SW 1271 (cell line): ENCODE data around the gene KCNJ16.
"Not testable (repeated sequence)": the region's sequence is repeated elsewhere in the genome, so short reads cannot be mapped to it uniquely, and the experiment has no call there.

ENCODE experiments used
- DNase-seq, 2 experiments: peaks; one replicate each; lab custom pipeline; 2025; lab: John Stamatoyannopoulos, UW

Gene KCNJ16

DNA sequence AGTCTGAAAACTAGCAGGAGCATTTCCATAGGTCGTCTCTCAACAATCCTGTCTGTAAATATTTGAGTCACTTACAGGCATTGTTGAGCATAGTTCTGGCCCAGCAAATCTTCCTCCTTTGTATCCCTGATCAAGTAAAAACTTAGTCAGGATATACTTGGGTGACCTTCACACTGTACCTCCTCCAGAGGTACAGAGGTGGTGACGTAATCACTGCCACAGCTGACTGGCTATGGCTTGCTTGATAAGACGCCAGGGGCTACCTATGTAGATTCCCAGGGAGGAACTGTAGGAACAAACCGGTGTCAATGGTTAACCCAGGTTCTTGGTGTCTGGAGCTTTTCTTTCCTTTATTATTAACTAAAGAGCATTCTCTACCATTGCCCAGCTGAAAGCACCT lies at the start of gene KCNJ16:
Gene KCNJ16, plus strand, starts transcription at position 270 of the 400 bp plus-strand sequence. CDS start 56,863 bp downstream, outside the sequence.
- no peak for DNase-seq

DNA sequence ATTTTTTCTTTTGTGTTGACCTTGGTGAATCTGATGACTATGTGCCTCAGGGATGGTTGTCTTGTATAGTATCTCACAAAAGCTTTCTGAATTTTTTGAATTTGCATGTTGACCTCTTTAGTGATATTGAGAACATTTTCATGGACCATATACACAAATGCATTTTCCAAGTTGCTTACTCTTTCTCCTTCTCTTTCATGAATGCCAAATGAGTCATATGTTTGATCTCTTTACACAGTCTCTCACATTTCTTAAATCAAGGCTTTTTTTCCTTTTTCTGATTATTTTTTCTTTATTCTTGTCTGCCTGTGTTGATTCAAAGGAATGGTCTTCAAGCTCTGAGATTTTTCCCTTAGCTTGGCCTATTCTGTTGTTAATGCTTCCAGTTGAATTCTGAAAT lies 46.6 kb upstream of the KCNJ16 start:
- DNase-seq = no peak

DNA sequence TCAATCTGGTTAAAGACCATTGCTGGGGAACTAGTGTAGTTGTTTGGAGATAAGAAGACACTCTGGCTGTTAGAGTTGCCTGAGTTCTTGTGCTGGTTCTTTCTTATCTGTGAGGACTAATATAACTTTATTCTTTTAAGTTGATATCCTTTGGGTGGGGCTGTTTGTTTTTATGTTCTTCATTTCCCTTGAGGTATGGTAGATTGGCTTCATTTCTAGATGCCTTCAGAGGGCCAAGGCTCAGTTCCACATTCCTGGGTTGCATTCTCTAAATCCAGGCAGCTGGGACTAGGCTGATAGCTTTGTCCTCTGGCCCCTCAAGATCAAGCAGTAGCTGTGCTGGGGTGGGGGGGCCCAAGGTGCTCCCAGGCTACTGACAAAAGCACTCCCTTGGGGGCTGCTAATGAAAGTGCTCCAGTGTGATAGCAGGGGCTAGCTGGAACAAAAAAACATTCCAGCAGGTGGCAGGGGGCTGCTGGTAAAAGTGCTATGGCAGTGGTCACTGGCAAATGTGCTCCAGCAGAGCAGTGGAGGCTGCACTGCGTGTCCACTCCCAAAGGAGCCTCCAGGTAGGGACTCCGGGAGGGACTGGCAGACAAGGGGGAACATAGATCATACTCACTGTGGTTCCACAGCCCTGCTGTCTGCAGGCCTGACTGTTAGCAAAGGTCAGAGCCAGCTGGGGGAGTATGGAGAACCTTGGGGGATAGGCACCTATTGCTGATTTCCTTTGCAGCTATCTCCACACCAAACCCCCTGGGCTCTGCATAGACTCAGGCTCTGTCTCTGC lies 45.9 kb upstream of the KCNJ16 start:
- no peak for DNase-seq

DNA sequence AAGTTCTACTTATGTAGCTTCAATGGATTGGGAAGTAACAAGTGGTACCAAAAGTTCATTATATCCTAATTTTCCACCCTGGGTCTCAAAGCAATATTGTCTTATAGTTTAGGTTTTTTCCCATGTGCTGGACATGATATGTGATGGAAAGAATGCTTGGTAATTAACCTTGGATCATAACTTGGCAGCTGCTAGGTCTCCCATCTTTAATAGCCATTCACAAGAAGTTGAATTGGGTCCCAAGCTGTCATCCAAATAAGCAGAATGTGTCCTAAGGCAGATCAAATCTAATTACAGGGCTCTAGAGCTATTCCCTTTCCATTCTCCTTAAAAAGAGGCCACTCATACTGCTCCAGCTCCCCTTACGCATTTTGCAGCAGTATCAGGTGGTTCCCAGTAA lies 44.7 kb upstream of the KCNJ16 start:
- DNase-seq = no peak

DNA sequence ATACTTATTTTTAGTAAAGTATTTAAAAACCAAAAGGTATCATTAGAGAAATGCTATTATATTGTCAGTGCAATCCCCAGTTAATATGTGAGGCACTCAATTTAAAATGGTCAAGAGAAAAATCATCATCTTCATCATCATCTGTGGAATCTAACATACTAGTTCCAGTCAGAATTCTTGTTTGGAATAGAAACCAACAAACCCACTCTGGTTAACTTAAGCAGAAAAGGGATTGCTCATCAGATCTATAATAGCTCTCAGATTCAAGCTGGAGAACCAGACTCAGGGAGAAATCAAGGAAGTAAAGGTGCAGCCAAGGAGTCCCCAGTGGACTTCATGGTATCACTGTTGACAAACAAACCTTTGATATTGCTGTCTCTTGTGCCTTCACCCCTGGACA lies 43.7 kb upstream of the KCNJ16 start:
- no peak for DNase-seq

DNA sequence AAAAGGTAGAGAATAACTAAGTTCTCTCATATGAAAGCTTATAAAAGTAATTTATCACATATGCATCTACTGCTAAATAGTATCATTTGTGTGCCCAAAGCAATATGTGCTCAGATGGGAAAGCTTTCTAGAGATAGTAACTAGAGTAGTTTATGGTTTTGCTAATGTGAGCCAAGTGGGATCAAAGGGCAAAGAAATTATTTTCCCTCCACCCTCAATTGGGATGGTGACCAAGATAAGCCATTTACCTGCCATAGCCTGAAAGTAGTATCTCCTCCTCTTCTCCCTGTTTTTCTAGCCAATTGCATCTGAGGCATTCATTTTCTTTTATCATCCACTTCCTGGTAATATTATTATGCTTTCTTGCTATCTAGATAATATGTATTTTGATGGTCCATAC lies 41.9 kb upstream of the KCNJ16 start:
- DNase-seq = no peak

DNA sequence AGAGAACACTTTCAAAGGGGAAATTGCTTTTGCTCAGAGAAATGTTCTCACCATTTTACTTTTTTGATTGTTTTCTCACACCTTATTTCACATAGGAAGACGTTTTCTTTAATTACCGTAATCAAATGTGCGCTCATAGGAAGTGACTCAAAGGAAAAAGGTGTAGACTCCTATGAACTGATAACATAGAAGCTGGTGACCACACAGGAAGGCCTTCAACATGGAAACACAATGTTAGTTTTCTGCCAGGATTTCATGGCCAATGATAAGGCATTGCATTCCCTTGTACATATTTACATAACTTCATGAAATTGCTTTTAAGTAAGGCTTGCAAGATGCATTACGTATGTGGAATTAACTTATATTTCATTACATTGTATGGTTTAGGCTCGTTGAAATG lies 40.9 kb upstream of the KCNJ16 start:
- DNase-seq = no peak

DNA sequence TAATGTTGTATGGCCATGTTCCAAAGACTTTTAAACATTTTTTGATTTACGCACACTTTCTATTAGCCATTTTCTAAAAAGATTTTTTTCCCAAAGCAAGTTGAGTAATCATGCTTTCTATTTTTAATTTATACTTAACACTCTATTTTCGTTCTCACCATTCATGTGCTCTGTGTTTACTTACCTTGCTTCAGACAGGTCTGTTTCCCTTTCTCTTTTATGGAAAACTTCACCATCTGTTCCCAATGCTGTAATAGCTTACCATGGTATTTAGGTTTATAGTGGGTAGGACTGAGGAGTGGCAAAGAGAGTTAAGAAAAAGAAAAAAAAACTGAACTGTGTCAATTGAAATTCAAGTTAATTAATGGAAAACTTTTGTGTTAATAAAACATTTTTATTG lies 37.5 kb upstream of the KCNJ16 start:
- DNase-seq = no peak

DNA sequence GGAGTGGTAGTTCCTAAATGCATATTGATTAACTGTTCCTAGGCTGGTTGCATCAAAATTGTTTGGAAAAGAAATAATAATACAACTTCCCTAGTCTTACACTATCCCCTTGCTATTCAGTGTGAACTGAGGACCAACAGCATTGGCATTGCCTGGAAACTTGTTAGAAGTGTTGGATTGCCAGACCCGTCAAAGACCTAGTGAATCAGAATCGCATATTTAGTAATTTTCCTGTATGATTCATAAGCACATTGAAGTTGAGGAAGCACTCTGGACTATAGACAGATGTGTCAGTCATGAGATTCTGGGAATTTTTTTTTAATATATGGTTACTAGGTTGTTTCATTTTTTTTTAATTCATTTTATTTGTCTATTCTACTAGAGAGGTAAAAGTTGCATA lies 34.7 kb upstream of the KCNJ16 start:
- no peak for DNase-seq

DNA sequence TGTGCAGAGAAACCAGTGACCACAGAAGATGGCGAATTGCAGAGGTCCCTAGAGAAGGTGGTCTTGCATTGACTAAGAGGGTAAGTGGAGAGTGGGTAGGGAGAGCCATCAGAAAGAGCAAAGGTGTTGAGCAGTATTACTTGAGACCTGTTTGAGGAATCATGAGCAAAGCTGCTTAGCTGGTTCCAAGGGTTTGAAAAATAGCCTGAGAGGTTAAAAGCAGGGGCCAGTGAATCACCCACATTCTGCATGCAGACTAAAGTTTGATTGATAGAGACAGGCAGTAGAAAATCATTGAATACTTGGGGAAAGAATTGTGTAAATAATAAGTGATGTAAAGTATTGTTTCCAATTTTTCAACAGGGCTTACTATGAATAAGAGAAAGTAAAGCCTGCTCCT lies 34.0 kb upstream of the KCNJ16 start:
- DNase-seq = no peak

DNA sequence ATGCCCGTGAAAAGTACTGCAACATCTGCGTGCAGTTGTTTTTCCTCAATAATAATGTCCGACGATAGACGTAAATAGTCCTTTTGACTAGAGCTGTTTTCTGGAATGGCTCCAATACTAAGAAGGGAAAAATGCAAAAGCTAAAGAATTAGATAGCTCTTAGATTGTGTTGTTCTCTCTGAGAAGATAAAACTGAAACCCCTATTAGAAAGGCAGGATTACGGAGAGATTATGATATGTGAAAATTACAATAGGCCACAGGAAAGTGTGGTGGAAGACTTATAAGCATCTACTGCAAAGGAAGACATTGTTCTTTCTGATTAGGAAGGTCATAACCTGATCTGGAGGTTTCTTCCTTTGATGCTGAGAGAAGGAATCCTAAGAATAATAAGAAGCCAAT lies 33.5 kb upstream of the KCNJ16 start:
- DNase-seq = no peak

DNA sequence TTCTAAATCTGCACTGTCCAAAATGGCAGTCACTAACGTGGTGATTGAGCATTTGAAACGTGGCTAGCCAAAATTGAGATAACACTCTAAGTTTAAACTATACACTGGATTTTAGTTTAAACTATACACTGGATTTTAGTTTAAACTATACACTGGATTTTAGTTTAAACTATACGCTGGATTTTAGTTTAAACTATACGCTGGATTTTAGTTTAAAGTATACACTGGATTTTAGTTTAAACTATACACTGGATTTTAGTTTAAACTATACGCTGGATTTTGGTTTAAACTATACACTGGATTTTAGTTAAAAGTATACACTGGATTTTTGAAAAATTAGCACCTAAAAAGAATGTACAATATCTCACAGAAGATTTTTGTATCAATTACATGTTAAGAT lies 29.2 kb upstream of the KCNJ16 start:
- not testable (repeated sequence) for DNase-seq

DNA sequence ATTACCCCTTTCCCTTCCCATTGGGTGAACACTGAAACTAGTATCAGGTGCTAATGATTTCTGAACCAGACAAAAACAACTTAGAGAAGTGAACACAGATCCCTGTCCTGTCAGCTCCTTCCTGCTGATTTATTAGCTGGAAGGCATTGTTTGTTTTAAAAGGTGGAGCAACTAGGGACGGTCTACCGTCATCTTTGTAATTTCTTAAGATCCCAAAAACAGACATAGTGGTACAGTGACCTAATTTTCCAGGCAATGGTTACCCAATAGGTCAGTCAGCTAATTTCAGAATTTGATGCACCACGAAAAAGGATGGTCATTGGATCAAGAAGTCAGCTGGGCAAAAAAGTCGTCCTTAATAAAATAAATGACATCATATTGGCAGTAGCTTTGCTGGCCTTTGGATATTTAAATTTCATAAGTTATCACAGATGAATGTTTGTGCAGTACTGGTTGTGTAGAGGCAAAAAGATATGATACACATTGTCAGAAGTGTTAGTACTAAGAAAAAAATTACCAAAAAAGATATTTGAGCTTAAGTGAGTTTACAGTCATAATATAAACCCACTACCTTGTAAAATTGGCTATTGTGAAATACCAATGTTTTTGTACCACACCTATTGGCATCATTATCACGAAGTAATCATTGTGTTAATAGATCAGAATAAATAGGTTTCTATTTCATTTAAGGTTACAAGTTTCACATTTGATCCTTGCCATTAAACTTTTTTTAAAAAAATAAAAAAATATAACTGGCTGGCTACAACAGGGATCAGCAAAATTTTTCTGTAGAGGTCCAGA lies 27.2 kb upstream of the KCNJ16 start:
- no peak for DNase-seq

DNA sequence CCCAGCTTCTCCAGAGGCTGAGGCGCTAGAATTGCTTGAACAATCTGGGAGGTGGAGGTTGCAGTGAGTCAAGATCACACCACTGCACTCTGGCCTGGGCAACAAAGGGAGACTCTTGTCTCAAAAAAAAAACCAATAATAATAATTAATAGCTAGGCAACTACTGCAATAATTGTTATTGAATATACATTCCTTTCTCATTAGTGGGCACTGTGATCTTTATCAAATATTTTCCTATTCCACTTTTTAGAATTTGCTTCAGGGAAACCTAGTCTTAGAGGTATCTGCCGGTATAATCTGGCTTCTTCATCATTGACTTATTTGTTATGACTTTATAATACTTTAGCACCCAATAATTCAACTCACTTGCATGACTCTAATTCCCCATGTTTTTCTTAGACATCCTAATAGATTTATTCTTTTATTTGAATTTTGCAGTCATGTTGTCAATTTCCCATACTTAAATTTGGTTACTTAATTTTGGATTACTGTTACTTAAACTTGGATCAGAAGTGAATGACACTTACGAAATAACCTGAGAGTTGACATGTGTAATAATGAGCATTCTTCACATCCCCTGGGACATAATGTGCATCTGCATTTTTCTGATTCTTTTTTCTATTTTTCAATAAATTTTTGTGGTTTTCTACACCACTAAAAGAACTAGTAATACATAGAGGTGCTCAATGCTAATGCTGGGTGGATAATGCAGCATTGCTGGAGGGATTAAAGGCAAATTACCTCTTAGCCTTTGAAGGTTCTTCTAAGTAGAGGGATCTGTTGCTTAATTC lies 25.0 kb upstream of the KCNJ16 start:
- DNase-seq = no peak

DNA sequence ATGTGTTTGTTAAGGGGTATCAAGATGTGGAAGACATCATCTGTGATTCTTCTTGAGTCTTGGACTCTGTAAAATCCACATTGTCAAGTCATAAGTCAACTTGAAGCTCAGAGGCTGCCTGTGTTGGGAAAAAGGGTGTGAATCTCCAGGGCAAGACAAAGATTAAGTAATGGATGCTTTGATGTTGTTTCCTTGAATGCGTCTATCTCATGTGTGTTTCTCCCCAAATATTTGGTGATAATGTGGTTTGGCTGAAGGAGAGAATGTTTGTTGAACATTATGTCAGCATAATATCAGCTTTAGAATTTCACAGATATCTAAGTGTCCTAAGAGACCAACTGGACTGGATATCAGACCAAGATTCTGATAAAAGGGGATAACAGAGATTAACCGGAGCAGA lies 24.1 kb upstream of the KCNJ16 start:
- no peak for DNase-seq

DNA sequence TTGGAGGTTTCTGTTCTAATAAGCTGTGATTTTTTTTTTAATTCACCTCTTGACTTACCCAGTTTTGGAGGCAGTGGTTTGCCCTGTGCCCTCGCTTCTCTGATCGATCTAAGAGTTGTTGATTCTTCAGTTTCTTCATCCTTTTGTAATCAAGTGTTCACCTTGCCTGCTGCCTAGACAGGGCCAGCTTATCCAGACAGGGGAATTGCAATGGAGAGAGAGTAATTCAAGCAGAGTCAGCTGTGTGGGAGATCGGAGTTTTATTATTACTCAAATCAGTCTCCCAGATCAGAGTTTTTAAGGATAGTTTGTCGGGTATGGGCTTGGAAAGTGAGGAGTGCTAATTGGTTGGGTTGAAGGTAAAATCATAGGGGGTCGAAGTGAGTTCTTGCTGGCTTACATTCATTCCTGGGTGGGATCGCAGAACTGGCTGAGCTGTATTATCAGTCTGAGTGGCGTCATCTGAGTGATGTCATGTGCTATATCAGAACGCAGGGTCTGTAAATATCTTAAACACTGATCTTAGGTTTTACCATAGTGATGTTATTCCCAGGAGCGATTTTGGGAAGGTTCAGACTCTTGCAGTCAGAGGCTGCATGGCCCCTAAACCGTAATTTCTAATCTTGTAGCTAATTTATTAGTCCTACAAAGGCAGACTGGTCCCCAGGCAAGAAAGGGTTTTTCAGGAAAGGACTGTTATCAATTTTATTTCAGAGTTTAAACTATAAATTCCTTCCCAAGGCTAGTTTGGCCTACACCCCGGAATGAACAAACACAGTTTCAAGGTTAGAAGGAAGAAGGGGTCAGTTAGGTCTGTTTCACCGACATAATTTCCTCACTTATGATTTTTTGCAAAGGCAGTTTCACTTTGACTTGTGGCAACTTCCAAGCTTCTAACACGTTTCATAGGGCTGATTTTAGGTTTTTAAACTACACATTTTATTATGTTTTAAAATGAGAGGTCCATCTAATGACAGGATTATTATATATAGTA lies 21.5 kb upstream of the KCNJ16 start:
- DNase-seq = no peak

DNA sequence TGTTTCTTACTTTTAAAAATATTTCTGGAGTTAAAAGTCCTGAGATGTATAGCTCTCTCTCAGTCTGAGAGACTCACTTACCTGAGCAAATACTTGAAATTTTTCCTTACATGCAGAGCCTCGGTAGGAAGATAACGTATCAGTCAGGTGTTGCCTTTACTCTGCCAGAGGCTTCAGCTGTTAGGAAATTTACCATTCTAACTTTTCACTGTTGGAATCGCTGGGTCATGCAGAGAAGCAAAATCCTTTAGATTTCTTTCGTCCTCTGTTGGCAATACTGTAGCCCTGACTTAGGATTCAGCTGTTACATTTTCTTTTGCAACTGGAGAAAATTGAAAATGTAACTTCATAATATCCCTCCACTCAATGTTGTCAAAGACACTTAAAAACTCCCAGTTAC lies 20.0 kb upstream of the KCNJ16 start:
- no peak for DNase-seq

DNA sequence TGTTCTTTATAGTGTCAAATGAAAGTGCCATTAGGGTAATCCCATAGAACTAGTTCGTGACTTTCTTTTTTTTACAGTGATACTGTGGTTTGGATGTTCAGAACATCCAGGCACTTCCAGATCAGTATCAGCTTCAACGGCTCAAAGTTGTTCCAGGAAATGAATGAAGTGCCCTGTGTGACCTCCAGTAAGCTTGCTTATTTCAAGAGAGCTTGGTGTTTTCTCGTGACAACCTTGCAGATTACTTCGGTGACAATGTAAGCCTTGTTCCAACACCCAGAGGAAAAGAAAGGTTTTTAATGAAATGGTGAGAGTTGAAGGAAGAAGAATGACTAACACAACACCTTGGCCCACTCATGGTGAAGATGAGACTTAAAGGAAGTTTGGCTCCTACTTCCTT lies 16.0 kb upstream of the KCNJ16 start:
- no peak for DNase-seq

DNA sequence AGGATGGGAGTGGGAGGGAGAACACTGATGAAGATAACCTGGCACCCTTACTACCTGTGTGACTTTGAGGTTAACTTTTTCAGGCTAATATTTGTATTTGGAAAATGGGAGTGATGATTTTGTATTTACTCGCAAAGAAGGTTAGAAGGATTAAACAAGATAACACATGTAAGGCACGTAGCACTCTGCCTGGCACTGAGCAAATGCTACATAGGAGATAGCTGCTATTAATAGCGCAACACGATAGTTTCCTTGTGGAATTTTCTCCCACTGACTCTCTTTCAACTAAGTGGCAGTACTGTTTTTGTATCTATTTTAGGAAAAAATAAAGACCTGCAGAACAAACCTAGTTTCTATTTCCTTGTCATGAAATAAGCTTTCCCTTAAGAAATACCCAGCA lies 15.4 kb upstream of the KCNJ16 start:
- DNase-seq = no peak

DNA sequence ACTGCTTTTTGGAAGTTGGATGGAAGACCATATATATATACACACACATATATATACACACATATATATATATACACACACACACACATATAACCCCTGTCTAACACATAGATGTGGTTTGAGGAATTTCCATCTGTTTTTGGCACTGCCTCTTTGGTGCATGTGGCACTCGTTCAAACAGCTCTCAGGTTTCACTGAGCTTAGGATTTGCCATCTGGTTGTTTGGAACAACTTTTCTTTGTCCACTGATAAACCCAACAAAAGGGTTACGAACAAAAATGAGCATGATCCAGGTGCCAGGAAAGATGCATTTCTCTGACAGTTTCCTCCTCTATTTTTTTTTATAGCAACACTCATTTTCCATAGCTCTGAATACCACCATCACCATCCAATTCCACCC lies 14.6 kb upstream of the KCNJ16 start:
- DNase-seq = no peak

DNA sequence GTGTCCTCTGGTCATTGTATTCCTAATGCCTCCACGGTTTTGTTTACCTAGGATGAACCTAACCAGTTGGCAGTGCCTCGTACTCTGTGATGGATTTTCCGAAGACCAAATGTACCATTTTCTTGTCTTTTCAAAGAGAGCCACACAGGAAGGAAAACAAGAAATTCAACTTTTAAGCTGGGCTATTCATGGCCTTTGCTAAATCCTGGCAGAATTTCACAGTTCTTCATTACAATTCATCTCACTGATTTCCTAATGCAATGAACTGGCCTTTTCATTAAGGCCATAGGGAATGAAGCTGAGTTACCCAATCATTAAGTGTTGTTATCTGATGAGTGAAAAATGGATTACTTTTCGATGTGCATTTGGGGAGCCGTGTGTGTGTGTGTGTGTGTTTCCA lies 7.9 kb upstream of the KCNJ16 start:
- no peak for DNase-seq
